Dermis blood vessel endothelial cell (primary cell): ENCODE data around the gene FUT7. TPM values are rescaled to one million over a fixed set of nuclear protein-coding genes. Genes with fewer than 3 reads are reported as not detected.
"Not testable (repeated sequence)": the region's sequence is repeated elsewhere in the genome, so short reads cannot be mapped to it uniquely, and the experiment has no call there.

Experiments
- DNase-seq: peaks from one replicate; pipeline ENCODE4 v3.0.0; 2010
- total RNA-seq: library from RNA; depleted of rRNA; stranded (reverse); fragments of >200 nt; gene quantifications from 2 replicates; pipeline ENCODE4 v1.2.3, GENCODE V29; 2014

FUT7 gene
- total RNA-seq, 1 donor from 2014 or later = not detected

GRCh38 chr9:137065336-137065967, 33.6 kb upstream of the FUT7 start:
- DNase-seq = no peak

DNA sequence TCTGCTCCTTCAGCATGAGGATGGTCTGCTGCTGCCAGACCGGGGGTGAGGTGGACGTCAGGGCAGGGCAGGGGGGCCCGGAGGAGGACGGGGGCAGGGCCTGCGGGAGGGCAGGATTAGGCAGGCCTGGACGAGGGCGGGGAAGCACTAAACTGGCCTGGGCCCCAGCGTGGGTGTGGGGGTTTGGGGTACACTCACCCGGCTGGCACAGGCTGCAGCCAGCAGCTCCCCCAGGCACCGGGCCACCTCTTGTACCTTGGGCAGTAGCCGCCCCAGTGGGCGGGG, 32.9 kb upstream of the FUT7 start:
- no peak for DNase-seq

- peak; percentile 70 for DNase-seq
These were observed 32.4 kb upstream of the FUT7 start for GRCh38 chr9:137064027-137064879.

GRCh38 chr9:137063311-137064026, 31.6 kb upstream of the FUT7 start:
- no peak for DNase-seq

DNA sequence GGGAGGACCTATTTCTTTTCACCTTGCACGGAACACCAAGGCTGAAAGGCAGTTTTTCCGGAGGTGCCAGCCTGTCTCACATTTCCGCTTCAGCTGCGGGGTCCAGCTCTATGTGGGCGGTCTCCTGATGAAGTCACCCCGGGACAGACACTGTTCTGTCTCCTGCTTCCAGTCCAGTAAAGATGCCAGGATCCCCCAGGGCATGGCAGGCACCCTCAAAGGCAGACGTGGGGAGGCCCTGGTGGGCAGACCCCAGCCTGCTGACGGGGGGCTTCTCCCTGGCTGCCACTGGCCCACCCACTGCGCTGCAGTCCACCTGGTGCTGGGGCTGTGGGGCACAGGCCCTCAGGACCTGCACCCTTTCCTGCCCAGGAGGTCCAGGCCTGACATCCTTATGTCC, 30.9 kb upstream of the FUT7 start:
- DNase-seq = not testable (repeated sequence)

DNA sequence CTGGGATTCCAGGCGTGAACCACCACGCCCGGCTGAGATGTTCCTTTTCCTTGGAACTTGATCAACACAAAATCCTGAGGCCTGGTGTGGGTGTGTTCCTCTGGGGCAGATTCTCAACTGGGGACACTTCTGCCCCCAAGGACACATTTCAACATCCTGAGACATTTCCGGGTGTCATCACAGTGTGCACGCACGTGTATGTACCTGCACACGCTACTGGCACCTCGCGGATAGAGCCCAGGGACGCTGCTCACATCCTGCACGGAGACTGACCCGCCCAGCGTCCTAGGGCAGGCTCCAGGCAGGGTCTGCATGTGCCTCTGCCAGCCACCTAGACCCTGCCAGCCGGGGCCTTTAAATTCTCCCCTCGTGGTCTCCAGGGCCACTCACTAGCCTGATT, 30.5 kb upstream of the FUT7 start:
- no peak for DNase-seq

GRCh38 chr9:137058521-137059234, 26.8 kb upstream of the FUT7 start:
- no peak for DNase-seq

DNA sequence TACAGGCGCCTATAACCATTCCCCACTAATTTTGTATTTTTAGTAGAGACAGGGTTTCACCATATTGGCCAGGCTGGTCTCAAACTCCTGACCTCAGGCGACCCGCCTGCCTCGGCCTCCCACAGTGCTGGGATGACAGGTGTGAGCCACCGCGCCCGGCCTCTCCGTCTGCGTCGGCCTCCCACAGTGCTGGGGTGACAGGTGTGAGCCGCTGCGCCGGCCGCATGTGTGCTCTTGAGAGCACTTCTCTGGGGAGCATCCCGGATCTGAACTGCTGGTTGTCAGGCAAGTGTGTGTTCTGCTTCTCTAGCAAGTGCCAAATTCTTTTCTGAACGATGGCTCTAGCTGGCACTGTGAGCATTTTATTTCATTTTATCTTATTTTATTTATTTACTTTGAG, 25.7 kb upstream of the FUT7 start:
- DNase-seq = no peak

- DNase-seq = no peak
These were observed 25.0 kb upstream of the FUT7 start for GRCh38 chr9:137056739-137057415.

GRCh38 chr9:137055385-137056364, 23.8 kb upstream of the FUT7 start:
- DNase-seq = no peak

GRCh38 chr9:137054932-137055384, 23.1 kb upstream of the FUT7 start:
- no peak for DNase-seq

- no peak for DNase-seq
These were observed 22.4 kb upstream of the FUT7 start, which contains the start of gene ENTPD2 for GRCh38 chr9:137053944-137054931. Gene ENTPD2 (minus strand): TSS chr9:137054061. CDS start chr9:137053997, 64 bp downstream.

- no peak for DNase-seq
These were observed 21.4 kb upstream of the FUT7 start for GRCh38 chr9:137052998-137053943.

DNA sequence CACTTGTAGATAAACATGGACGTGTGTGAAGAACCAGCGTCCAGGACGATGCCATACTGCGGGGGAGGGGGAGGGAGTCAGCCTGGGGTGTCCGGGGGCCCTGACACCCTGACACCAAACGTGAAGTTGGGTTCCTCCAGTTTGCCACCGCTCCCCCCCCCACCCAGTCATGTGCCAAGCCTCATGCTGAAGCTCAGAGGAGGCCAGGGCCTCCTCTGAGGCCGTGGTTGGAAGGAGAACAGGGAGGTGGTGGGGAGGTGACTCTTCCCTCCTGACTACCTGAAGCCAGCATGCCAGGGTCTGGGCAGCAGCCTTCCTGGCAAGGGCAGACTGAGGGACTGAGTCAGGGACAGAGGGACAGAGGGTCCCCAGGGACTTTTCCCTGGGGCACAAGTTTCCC, 20.4 kb upstream of the FUT7 start:
- DNase-seq = no peak

- no peak for DNase-seq
These were observed 19.3 kb upstream of the FUT7 start for GRCh38 chr9:137051145-137051724.

- DNase-seq = no peak
These were observed 18.7 kb upstream of the FUT7 start for GRCh38 chr9:137050570-137050969.

GRCh38 chr9:137049544-137050449, 17.9 kb upstream of the FUT7 start:
- DNase-seq = peak; percentile 76
